A673 (cell line): ENCODE results near the gene BCAS4. TPM values are rescaled to one million over a fixed set of nuclear protein-coding genes. Genes with fewer than 3 reads are reported as not detected.

Source experiments
- BruUV-seq: library from RNA; stranded (reverse); fragments of 400-500 nt; replicated peaks from 2 replicates; lab custom pipeline; 2021; lab: Mats Ljungman, UMichigan
- CTCF ChIA-PET: fragments of 300-600 bp; sonication (Branson Sonifier 250); formaldehyde crosslinking; loops from one replicate; lab custom pipeline; 2022; ENCODE audit warnings: antibody characterized with exemption; lab: Charles Lee
- POLR2A ChIA-PET: fragments of 300-600 bp; sonication (Branson Sonifier 250); formaldehyde crosslinking; loops from one replicate; lab custom pipeline; 2022; ENCODE audit warnings: antibody characterized with exemption; ENCODE audit not compliant: low non-redundant PET; lab: Charles Lee
- DNase-seq: peaks from one replicate; pipeline ENCODE4 v3.0.0-alpha.2; 2015; ENCODE audit warnings: low spot score
- H3K27ac ChIP-seq: fragments of 200-600 bp; sonication (generic); 2 replicates; pipeline ENCODE4 v1.5.1; 2016; ENCODE audit warnings: mixed run types, low read depth, mild to moderate bottlenecking, mixed read lengths, antibody characterized with exemption, low read length; ENCODE audit not compliant: poor library complexity, severe bottlenecking
- H3K27me3 ChIP-seq: fragments of 200-600 bp; sonication (generic); replicated peaks from 2 replicates; pipeline ENCODE4 v1.6.1; 2017; ENCODE audit warnings: mixed run types, low read depth, mild to moderate bottlenecking, mixed read lengths, antibody characterized with exemption, low read length; ENCODE audit not compliant: insufficient read depth, poor library complexity
- H3K36me3 ChIP-seq: fragments of 200-600 bp; sonication (generic); 2 replicates; pipeline ENCODE4 v1.6.1; 2016; ENCODE audit warnings: mixed run types, mild to moderate bottlenecking, mixed read lengths, antibody characterized with exemption, low read length; ENCODE audit not compliant: insufficient read depth, poor library complexity, severe bottlenecking
- H3K4me1 ChIP-seq: fragments of 200-600 bp; sonication (generic); 2 replicates; pipeline ENCODE4 v1.6.1; 2017; ENCODE audit warnings: mixed run types, mild to moderate bottlenecking, mixed read lengths, antibody characterized with exemption, low read length; ENCODE audit not compliant: insufficient read depth, poor library complexity, severe bottlenecking
- H3K4me3 ChIP-seq: fragments of 200-600 bp; sonication (generic); 2 replicates; pipeline ENCODE4 v1.5.1; 2016; ENCODE audit warnings: low read depth, mixed run types, mild to moderate bottlenecking, mixed read lengths, low read length; ENCODE audit not compliant: poor library complexity, severe bottlenecking
- H3K9me3 ChIP-seq: fragments of 200-600 bp; sonication (generic); 2 replicates; pipeline ENCODE4 v1.6.1; 2016; ENCODE audit warnings: mixed run types, low read depth, mild to moderate bottlenecking, mixed read lengths, antibody characterized with exemption, low read length; ENCODE audit not compliant: poor library complexity, severe bottlenecking
- CTCF ChIP-seq: fragments of 300-800, 200-600 bp; sonication (generic); conservative IDR thresholded peaks from 2 replicates; pipeline ENCODE4 v1.5.1; 2017; ENCODE audit warnings: low read depth, mild to moderate bottlenecking, antibody characterized with exemption, low read length, moderate library complexity, mixed read lengths
- EZH2 ChIP-seq: fragments of 200-600 bp; sonication (generic); IDR thresholded peaks from 2 replicates; pipeline ENCODE4 v1.6.1; 2017; ENCODE audit warnings: borderline replicate concordance, low read depth, mild to moderate bottlenecking, mixed read lengths, antibody characterized with exemption, low read length; ENCODE audit not compliant: poor library complexity, severe bottlenecking
- intact Hi-C: fragments of 100-400 bp; cut with micrococcal nuclease; formaldehyde crosslinking; loops from one replicate; pipeline ENCODE4 v1.10.0; 2022; ENCODE audit not compliant: unreplicated experiment
- total RNA-seq: library from RNA; stranded (reverse); gene quantifications from 2 replicates; pipeline ENCODE4 v1.2.3, GENCODE V29; 2021

BCAS4 gene
- total RNA-seq, 1 experiment from 2014 or later = 28.4 TPM

DNA sequence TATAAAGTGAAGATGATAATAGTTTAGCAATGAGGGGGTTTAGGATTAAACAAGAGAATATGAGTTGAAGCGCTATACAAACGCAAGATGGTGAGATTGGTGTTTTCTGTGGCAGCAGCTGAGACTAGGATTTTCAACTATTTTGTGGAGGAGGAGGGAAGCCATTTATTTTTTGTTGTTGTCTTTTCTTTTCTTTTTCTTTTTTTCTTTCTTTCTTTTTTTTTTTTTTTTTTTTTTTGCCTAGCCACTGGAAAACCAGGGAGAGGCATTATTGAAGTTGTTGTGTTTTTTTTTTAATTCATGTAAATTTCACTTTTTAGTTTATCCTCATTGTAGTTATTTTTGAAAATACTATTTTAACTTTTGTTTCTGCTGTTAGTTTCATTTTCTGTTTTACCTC, 47.6 kb upstream of the BCAS4 start:
- POLR2A ChIA-PET = interaction anchor here (0.6 kb wide), 1 partner anchor 627 kb away, joined by 4 read pairs; no protein-coding TSS in a partner anchor
- CTCF ChIA-PET = no interaction called here
- H3K36me3 ChIP-seq = peaks cover 30% of the 10 kb centered on the region
- BruUV-seq = no TSS peak
- H3K4me3 ChIP-seq = peak overlapping the region; percentile 8
- no peaks in the 10 kb centered on the region for H3K9me3 ChIP-seq
- TF ChIP-seq CTCF = no peak
- no peak for TF ChIP-seq EZH2
- H3K27me3 ChIP-seq = no peaks in the 10 kb centered on the region
- intact Hi-C loops = loop anchor here (10.0 kb wide), 1 partner anchor 112 kb away; no protein-coding TSS in a partner anchor
- H3K4me1 ChIP-seq = peaks cover 47% of the 10 kb centered on the region
- H3K27ac ChIP-seq = peak overlapping the region; percentile 29
- no peak for DNase-seq

DNA sequence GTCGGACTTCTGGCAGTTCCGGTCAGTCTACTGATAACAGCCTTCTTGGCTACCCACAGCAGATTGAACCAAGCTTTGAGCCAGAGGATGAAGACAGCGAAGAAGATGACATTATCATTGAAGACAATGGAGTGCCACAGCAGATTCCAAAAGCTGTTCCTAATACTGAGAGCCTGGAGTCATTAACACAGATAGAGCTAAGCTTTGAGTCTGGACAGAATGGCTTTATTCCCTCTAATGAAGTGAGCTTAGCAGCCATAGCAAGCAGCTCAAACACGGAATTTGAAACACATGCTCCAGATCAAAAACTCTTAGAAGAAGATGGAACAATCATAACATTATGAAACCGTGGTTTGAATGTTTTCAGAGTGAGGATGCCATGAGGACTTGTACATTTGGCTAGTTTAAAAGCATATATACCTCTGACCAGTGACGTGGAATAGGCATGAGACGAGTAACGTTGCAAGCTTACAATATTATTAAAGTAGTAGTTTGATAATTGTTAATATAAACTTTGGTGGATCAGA, 44.7 kb upstream of the BCAS4 start:
- ChIA-PET POLR2A (interaction anchor here (0.7 to 0.8 kb wide), 2 partner anchors 18 to 24 kb away, joined by 3 to 16 read pairs; no protein-coding TSS in a partner anchor), CTCF (interaction anchor here (0.6 to 1.6 kb wide), 4 partner anchors 36 to 533 kb away, joined by 3 to 8 read pairs (median 4); no protein-coding TSS in a partner anchor)
- BruUV-seq = TSS peak; percentile 28
- TF ChIP-seq EZH2 = no peak
- TF ChIP-seq CTCF = no peak
- peaks cover 27% of the 10 kb centered on the region for H3K4me1 ChIP-seq
- no peaks in the 10 kb centered on the region for H3K27me3 ChIP-seq
- H3K4me3 ChIP-seq = no peak overlapping the region
- intact Hi-C loops = no loop called here
- H3K36me3 ChIP-seq = peaks cover 34% of the 10 kb centered on the region
- H3K27ac ChIP-seq = peak overlapping the region; percentile 17
- no peak for DNase-seq
- H3K9me3 ChIP-seq = no peaks in the 10 kb centered on the region

- BruUV-seq = no TSS peak
- TF ChIP-seq EZH2 (no peak), CTCF (no peak)
- Histone ChIP-seq H3K4me3 (no peak overlapping the region), H3K36me3 (peaks cover 30% of the 10 kb centered on the region), H3K4me1 (peaks cover 5% of the 10 kb centered on the region), H3K27me3 (no peaks in the 10 kb centered on the region), H3K27ac (no peak overlapping the region), H3K9me3 (no peaks in the 10 kb centered on the region)
- ChIA-PET POLR2A (interaction anchor here (0.6 kb wide), 1 partner anchor 24 kb away, joined by 3 read pairs; no protein-coding TSS in a partner anchor), CTCF (no interaction called here)
- intact Hi-C loops = no loop called here
- DNase-seq = no peak
Observed at GRCh38 chr20:50753152-50753551, 41.7 kb upstream of the BCAS4 start.
